K562 (cell line): ENCODE measurements around the gene HES3. TPM values are rescaled to one million over a fixed set of nuclear protein-coding genes. Genes with fewer than 3 reads are reported as not detected.
A peak's percentile ranks its signal among the peaks of the same experiment; 100 is the strongest.

Experiments
- CREM ChIP-seq: IDR thresholded peaks from 2 replicates; pipeline ENCODE4 v1.6.1; 2014; ENCODE audit warnings: antibody characterized with exemption, low read depth
- DIDO1 ChIP-seq: fragments of 450-650 bp; IDR thresholded peaks from 2 replicates; pipeline ENCODE4 v1.6.1; 2016; ENCODE audit warnings: low read depth, missing biosample characterization, missing genetic modification characterization
- FOXP1 ChIP-seq: sonication (generic); formaldehyde crosslinking; IDR thresholded peaks from 2 replicates; pipeline ENCODE4 v1.8.0; 2022; ENCODE audit warnings: mild to moderate bottlenecking, missing genetic modification reagents
- FOXP4 ChIP-seq: sonication (generic); formaldehyde crosslinking; IDR thresholded peaks from 2 replicates; pipeline ENCODE4 v1.8.0; 2022; ENCODE audit warnings: mild to moderate bottlenecking, missing genetic modification reagents, borderline replicate concordance
- GATAD2A ChIP-seq: fragments of 450-650 bp; IDR thresholded peaks from 2 replicates; pipeline ENCODE4 v1.6.1; 2017
- HDAC1 ChIP-seq, 2 experiments: fragments of 450-650 bp; IDR thresholded peaks; 2 replicates each; pipeline ENCODE4 v1.6.1; 2016 to 2017; ENCODE audit warnings: inconsistent platforms in 1 of 2, mild to moderate bottlenecking in 1 of 2, moderate library complexity in 1 of 2
- ID3 ChIP-seq, 2 experiments: fragments of 250-450 bp in 1 of 2; fragments of 450-650 bp in 1 of 2; sonication (Bioruptor Pico) in 1 of 2; IDR thresholded peaks; 2 replicates each; pipeline versions ENCODE4 v1.6.1 to v1.8.0; 2016 to 2021; ENCODE audit warnings: mild to moderate bottlenecking in 2 of 2, moderate library complexity in 2 of 2, missing compliant biosample characterization in 1 of 2, missing genetic modification characterization in 1 of 2
- NR1H2 ChIP-seq: sonication (generic); formaldehyde crosslinking; IDR thresholded peaks from 2 replicates; pipeline ENCODE4 v1.4.0; 2020; ENCODE audit warnings: mild to moderate bottlenecking, missing genetic modification reagents
- RAD51 ChIP-seq: fragments of 450-650 bp; IDR thresholded peaks from 2 replicates; pipeline ENCODE4 v1.7.1; 2016; ENCODE audit warnings: low read depth, mild to moderate bottlenecking, borderline replicate concordance
- RBFOX2 ChIP-seq: fragments of 200-400 bp; formaldehyde crosslinking; IDR thresholded peaks from 2 replicates; pipeline ENCODE4 v1.6.1; 2017; ENCODE audit warnings: low read depth, mild to moderate bottlenecking, low read length, moderate library complexity
- polyA plus RNA-seq, 8 experiments: library from polyadenylated mRNA; depleted of rRNA in 4 of 8; stranded (reverse) in 5 of 8; unstranded in 3 of 8; fragments of >200 nt; fragmentation: Nextera tagmentation in 2 of 8; fragmentation: Illumina TruSeq in 1 of 8; extraction: Ambion mirVana in 2 of 8; extraction: Trizol in 1 of 8; gene quantifications; 2 replicates each; pipeline versions ENCODE4 v1.2.1 to v1.2.3, GENCODE V29; 2011 to 2014; ENCODE audit warnings: inconsistent platforms in 1 of 8, missing spikeins in 1 of 8
- total RNA-seq, 7 experiments: library from RNA; depleted of rRNA in 6 of 7; stranded (reverse); fragments of >200 nt in 6 of 7; fragmentation: Illumina TruSeq in 2 of 7; extraction: Trizol in 2 of 7; gene quantifications; 2 replicates each; pipeline versions ENCODE4 v1.2.1 to v1.2.3, GENCODE V29; 2011 to 2021; ENCODE audit warnings: low replicate concordance in 1 of 7
- TF ChIP-seq, protein P1 (sequence below): sonication (generic); formaldehyde crosslinking; IDR thresholded peaks from 2 replicates; pipeline ENCODE4 v1.4.0; 2020; ENCODE audit warnings: mild to moderate bottlenecking, missing genetic modification reagents
- TF ChIP-seq, protein P2 (sequence below), 2 experiments: fragments of 150-350 bp in 1 of 2; IDR thresholded peaks; 2 replicates each; pipeline ENCODE4 v1.6.1; 2012 to 2016; ENCODE audit warnings: low read depth in 2 of 2, low read length in 2 of 2, mild to moderate bottlenecking in 1 of 2, moderate library complexity in 1 of 2

HES3 gene
- total and polyA plus RNA-seq, 9 of the 15 experiments (the other 6 are each of a cell fraction or from before 2014, with no cell fraction given): not detected

- TF ChIP-seq, protein P1, sequence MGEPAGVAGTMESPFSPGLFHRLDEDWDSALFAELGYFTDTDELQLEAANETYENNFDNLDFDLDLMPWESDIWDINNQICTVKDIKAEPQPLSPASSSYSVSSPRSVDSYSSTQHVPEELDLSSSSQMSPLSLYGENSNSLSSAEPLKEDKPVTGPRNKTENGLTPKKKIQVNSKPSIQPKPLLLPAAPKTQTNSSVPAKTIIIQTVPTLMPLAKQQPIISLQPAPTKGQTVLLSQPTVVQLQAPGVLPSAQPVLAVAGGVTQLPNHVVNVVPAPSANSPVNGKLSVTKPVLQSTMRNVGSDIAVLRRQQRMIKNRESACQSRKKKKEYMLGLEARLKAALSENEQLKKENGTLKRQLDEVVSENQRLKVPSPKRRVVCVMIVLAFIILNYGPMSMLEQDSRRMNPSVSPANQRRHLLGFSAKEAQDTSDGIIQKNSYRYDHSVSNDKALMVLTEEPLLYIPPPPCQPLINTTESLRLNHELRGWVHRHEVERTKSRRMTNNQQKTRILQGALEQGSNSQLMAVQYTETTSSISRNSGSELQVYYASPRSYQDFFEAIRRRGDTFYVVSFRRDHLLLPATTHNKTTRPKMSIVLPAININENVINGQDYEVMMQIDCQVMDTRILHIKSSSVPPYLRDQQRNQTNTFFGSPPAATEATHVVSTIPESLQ (CRISPR knock-in tag): 0 out of 2 replicates have a peak, but pooled peaks have one; percentile 33
- peak; percentile 71; the same call in 1 of the 2 replicates for TF ChIP-seq FOXP1
- peak; percentile 50 for TF ChIP-seq CREM
- TF ChIP-seq RBFOX2: peak; percentile 78
- TF ChIP-seq RAD51: no peak
- TF ChIP-seq, protein P2, sequence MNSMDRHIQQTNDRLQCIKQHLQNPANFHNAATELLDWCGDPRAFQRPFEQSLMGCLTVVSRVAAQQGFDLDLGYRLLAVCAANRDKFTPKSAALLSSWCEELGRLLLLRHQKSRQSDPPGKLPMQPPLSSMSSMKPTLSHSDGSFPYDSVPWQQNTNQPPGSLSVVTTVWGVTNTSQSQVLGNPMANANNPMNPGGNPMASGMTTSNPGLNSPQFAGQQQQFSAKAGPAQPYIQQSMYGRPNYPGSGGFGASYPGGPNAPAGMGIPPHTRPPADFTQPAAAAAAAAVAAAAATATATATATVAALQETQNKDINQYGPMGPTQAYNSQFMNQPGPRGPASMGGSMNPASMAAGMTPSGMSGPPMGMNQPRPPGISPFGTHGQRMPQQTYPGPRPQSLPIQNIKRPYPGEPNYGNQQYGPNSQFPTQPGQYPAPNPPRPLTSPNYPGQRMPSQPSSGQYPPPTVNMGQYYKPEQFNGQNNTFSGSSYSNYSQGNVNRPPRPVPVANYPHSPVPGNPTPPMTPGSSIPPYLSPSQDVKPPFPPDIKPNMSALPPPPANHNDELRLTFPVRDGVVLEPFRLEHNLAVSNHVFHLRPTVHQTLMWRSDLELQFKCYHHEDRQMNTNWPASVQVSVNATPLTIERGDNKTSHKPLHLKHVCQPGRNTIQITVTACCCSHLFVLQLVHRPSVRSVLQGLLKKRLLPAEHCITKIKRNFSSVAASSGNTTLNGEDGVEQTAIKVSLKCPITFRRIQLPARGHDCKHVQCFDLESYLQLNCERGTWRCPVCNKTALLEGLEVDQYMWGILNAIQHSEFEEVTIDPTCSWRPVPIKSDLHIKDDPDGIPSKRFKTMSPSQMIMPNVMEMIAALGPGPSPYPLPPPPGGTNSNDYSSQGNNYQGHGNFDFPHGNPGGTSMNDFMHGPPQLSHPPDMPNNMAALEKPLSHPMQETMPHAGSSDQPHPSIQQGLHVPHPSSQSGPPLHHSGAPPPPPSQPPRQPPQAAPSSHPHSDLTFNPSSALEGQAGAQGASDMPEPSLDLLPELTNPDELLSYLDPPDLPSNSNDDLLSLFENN (IDR thresholded peaks at IDR 0.05; ENCODE audit: low read depth in 2 of 2, low read length in 2 of 2): no peak
- TF ChIP-seq FOXP4 (CRISPR knock-in tag): peak; percentile 89; the same call in 1 of the 2 replicates
- no peak for TF ChIP-seq ID3 (CRISPR knock-in tag; IDR thresholded peaks at IDR 0.05)
- TF ChIP-seq ID3 (tag; IDR thresholded peaks at IDR 0.05): 0 out of 2 replicates have a peak, but pooled peaks have one; percentile 55
- no peak for TF ChIP-seq NR1H2 (CRISPR knock-in tag)
- TF ChIP-seq HDAC1 (IDR thresholded peaks at IDR 0.05): peak in 1 of 2 experiments; percentile 70; a peak in 2 of 4 replicates
- TF ChIP-seq DIDO1: no peak
- 0 out of 2 replicates have a peak, but pooled peaks have one; percentile 17 for TF ChIP-seq GATAD2A
Observed at GRCh38 chr1:6208723-6209660, 35.0 kb upstream of the HES3 start (continued).
